ENCODE results near the gene C1orf167.
A peak's percentile ranks its signal among the peaks of the same experiment; 100 is the strongest.

The C1orf167 gene

DNA sequence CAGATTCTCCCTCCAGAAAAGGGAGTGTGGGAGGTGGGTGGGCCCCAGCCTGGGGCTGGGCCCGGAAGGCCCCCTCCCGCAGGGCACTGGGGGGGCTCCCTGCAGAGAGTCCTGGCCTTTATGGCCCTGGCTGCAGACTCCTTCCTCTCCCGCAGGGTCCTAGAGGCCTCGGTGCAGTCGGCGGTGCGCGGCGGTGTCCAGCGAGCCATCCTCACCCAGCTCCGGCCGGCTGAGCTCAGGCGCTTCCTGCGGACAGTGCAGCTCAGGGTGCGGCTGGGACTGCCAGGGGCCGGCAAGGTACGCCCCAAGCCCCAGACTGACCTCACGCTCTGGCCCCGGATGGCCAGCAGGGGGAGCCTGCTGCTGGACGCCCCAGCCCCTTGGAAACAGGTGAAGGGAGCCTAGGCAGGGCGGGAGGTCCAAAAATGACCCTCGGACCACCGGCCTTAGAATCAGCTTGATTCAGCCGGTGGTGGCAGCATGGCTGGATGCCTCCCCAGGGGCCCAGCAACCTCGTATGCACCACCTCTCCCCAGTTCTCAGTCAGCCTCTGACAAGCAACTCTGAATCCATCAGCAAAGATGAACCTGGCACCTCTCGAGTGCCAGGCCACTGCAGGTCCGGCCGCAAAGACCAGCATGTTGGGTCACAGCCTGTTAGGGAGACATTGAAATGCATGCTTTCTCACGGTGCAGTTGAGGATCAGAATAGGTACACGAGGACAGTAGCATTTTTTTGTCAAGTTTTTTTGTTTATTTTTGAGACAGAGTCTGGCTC lies 23.2 kb downstream of the C1orf167 start:
- DNase-seq (ENCODE audit: low read depth), result peak; percentile 18

GRCh38 chr1:11786168-11786567 lies 24.2 kb downstream of the C1orf167 start:
- DNase-seq (ENCODE audit: low read depth), result no peak

- DNase-seq (ENCODE audit: low read depth), result no peak
Observed at GRCh38 chr1:11787251-11787803, 25.3 kb downstream of the C1orf167 start.

DNA sequence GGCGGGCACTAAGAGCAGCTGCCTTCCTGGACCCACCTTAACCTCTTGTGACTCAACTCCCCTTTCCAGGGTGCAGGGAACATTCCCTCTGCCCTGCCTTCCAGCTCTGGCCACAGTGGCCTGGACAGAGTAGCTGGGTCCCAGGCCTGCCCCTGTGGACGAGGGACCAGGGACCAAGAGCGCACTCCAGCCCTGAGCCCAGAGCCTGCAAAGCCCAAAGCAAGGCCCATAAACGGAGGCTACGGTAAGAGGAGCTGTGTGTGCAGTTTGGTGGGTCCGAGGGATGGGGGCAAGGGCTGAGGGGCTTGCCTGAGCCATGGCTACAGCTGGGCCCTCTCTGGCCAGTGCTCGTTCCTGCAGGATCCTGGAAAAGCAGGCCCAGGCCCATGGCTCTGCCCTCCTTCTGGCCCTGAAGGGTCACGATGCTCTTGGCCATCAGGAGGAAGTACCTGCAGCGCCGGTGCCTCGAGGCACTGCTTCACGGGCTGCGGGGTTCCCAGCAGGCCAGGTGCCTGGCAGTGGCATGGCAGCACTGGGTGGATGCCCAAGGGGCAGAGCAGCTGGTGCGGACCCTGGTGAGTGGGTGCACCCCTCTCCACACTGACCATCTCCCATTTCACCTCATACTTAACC lies 25.9 kb downstream of the C1orf167 start:
- no peak for DNase-seq (ENCODE audit: low read depth)

DNA sequence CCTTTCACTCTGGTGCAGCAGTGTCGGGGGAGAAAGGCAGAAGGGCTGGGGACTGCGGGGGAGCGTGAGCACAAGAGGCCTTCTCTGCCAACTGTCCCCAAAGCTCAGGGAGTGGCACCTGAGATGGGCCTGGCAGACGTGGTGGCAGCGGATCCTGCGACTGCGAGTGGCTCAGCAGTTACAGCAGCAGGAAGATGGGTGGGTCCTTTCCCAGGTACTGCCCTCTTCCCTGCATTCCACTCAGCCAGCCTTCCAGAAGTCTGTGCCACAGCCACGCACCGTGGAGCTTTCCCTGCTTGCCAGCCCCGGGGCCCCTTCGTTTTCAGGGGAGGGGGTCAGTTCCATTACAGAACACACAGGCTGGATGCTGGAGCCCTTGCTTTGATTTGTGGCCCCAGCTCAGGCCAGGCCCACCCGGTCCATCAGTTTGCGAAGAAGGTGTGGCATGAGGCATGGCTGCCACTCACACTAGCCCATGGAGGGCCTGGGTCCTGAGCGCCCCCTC lies 26.6 kb downstream of the C1orf167 start:
- no peak for DNase-seq (ENCODE audit: low read depth)

- DNase-seq (ENCODE audit: low read depth), result no peak
Observed at GRCh38 chr1:11789126-11790067, 27.4 kb downstream of the C1orf167 start.

DNA sequence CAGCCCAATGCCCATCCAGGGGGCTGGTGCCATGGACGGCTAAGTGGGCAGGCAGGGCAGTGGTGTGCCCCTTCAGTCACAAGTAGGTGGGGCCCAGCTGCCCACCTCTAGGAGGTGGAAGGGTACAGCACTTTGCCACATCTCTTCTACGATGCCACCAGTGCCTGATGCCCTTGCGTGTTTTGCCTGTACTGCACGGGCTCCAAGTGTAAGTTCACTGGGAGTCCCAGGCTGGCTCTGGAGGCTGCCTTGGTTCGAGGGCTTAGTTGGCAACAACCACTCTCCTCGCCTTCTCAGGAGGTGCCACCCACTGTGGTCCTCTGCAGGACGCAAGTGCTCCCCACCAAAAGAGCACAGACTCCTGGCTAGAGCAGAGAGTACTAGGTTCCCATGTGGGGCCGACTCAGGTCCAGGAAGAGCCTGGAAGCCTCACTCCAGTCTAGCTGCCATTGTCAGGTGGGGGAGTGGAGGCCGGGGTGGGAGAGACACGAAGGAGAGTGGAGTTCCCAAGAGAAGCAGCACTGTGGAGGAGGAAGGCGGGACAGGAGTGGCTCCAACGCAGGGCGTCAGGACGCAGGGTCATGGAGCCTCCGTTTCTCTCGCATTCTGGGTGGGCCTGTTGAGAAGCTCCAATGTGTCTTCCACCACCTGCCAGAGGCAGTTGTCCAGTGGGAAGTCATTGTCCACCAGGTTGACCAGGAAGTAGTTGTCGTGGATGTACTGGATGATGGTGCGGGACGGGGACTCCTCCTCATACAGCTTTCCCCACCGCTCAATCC lies 28.3 kb downstream of the C1orf167 start:
- no peak for DNase-seq (ENCODE audit: low read depth)

- no peak for DNase-seq (ENCODE audit: low read depth)
Observed at GRCh38 chr1:11790880-11791715, 29.1 kb downstream of the C1orf167 start.

DNA sequence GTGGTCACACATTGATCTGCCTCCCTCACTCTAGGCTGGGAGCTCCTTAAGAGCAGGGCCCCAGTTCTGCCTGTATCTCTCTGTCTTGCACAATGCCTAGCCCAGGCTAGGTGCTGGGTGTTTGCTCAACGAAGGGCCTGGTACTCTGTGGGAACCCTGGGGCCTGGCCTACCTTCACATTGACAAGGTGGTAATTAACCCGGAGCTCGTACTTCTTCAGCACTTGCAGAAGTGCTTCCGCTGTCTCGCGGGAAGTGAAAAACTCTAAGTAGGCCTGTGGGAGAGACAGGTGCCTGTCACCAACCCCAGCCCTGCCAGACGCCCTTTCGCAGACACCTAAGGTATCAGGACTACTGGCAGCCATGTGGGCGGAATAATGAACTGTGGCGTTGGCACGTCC lies 30.1 kb downstream of the C1orf167 start:
- no peak for DNase-seq (ENCODE audit: low read depth)

GRCh38 chr1:11793819-11794218 lies 31.8 kb downstream of the C1orf167 start:
- no peak for DNase-seq (ENCODE audit: low read depth)

GRCh38 chr1:11794446-11795237 lies 32.6 kb downstream of the C1orf167 start:
- DNase-seq (ENCODE audit: low read depth), result no peak

GRCh38 chr1:11795238-11795890 lies 33.4 kb downstream of the C1orf167 start:
- no peak for DNase-seq (ENCODE audit: low read depth)

- DNase-seq (ENCODE audit: low read depth), result no peak
Observed at GRCh38 chr1:11796036-11796828, 34.2 kb downstream of the C1orf167 start.

DNA sequence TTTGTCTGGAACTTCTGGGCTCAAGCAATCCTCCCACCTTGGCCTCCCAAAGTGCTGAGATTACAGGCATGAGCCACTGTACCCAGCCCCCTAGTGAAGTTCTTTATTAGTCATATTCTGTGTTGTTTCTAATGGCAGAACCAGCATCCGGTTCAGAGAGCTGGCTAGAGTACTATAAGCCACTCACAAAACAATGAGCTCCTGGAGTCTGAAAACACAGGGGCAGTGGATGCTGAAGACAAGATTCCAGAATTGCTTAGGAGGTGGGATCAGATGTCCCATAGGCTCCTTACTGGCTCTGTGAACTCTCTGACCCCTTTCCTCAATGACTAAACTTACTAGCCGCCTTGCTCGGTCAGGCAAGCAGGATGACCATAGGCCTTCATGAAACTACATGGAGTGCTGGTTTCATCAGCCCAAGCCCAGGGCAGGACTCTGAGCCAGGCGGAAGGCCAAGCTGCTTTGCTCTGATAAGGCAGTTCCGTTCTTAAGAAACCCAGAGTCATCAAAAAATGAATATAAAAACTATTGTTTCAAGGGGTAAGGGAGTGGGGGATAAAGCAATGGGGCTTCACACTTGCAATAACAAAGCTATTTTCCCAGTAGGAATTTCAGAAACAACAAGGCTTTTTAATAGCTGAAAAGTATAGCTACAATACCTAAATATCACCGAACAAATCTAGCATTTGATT lies 35.7 kb downstream of the C1orf167 start:
- DNase-seq (ENCODE audit: low read depth), result no peak

GRCh38 chr1:11799099-11799498 lies 37.1 kb downstream of the C1orf167 start:
- DNase-seq (ENCODE audit: low read depth), result no peak

DNA sequence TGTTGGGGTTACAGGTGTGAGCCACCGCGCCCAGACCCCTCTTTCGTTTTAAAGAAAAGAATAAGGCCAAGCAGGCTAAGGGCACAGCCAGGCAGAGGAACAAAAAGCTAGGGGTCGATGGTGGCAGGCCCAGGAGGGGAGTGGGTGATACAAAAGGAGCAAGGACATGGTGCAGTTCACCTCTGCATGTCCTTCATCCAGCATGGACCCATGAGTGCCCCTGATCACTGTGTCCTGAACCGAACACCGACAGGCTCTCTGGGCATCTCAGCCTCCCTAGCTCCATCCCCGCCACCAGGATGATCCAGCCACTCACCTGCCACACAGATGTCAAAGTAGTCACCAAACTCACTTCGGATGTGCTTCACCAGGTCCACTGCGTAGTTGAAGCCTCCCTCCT lies 37.9 kb downstream of the C1orf167 start:
- no peak for DNase-seq (ENCODE audit: low read depth)

DNA sequence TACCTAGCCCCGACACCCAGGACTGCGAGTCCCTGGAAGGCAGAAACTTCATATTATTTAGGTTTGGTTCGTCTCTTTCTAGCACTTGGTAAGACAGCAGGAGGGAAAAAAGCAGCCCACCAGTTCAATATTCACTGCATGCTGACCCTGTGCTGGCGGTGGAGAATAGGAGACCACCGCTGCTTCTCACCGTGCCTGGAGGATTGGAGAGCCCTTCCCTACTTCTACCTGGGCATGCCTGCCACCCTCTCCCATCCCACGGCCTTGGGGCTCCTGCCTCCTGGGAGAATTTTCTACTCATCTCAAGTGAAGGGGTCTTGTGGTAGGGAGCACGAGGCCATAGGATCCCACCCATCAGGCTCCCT lies 38.4 kb downstream of the C1orf167 start:
- DNase-seq (ENCODE audit: low read depth), result no peak

Measured in activated T-helper 9 cell treated with anti-CD3 and anti-CD28 coated beads, Interleukin-2, amount 50 U/mL, for 16 hours (primary cell).